H9 (cell line): Measurements from ENCODE around the gene RNF39. TPM values are rescaled to one million over a fixed set of nuclear protein-coding genes. Genes with fewer than 3 reads are reported as not detected.
A peak's percentile ranks its signal among the peaks of the same experiment; 100 is the strongest.

Experiments used
- DNase-seq: peaks from one replicate; pipeline ENCODE4 v3.0.0-alpha.2; 2017
- H2AFZ ChIP-seq: one replicate; pipeline ENCODE4 v1.6.1; 2013; ENCODE audit warnings: mild to moderate bottlenecking, low read length, control low read depth, moderate library complexity
- H2AK5ac ChIP-seq: 2 replicates; pipeline ENCODE4 v1.6.1; 2013; ENCODE audit warnings: low read length, control low read depth, mixed read lengths; ENCODE audit not compliant: insufficient read length
- H2BK120ac ChIP-seq: one replicate; pipeline ENCODE4 v1.6.1; 2013; ENCODE audit warnings: low read depth, mild to moderate bottlenecking, low read length, control low read depth, inconsistent platforms; ENCODE audit not compliant: poor library complexity, severe bottlenecking
- H2BK12ac ChIP-seq: 2 replicates; pipeline ENCODE4 v1.6.1; 2013; ENCODE audit warnings: low read length, control low read depth, mixed read lengths, low read depth; ENCODE audit not compliant: insufficient read length
- H2BK15ac ChIP-seq: 2 replicates; pipeline ENCODE4 v1.6.1; 2013; ENCODE audit warnings: low read depth, low read length, control low read depth
- H2BK20ac ChIP-seq: one replicate; pipeline ENCODE4 v1.6.1; 2013; ENCODE audit warnings: low read depth, mild to moderate bottlenecking, low read length, control low read depth, inconsistent platforms; ENCODE audit not compliant: poor library complexity, severe bottlenecking
- H2BK5ac ChIP-seq: 2 replicates; pipeline ENCODE4 v1.6.1; 2013; ENCODE audit warnings: low read length, control low read depth, mixed read lengths; ENCODE audit not compliant: insufficient read length
- H3K14ac ChIP-seq: 2 replicates; pipeline ENCODE4 v1.6.1; 2013; ENCODE audit warnings: low read length, control low read depth; ENCODE audit not compliant: insufficient read depth
- H3K18ac ChIP-seq: 2 replicates; pipeline ENCODE4 v1.6.1; 2013; ENCODE audit warnings: low read depth, mild to moderate bottlenecking, mixed read lengths, low read length, control low read depth; ENCODE audit not compliant: insufficient read length
- H3K23ac ChIP-seq: 2 replicates; pipeline ENCODE4 v1.6.1; 2013; ENCODE audit warnings: low read length, control low read depth, mixed read lengths, low read depth; ENCODE audit not compliant: insufficient read length
- H3K23me2 ChIP-seq: 2 replicates; pipeline ENCODE4 v1.6.1; 2013; ENCODE audit warnings: low read depth, mild to moderate bottlenecking, mixed read lengths, low read length, control low read depth; ENCODE audit not compliant: insufficient read length, poor library complexity, severe bottlenecking
- H3K27ac ChIP-seq: 2 replicates; pipeline ENCODE4 v1.5.1; 2013; ENCODE audit warnings: low read length, control low read depth, mixed read lengths, low read depth; ENCODE audit not compliant: insufficient read length
- H3K27me3 ChIP-seq: 2 replicates; pipeline ENCODE4 v1.6.1; 2013; ENCODE audit warnings: low read length, control low read depth, inconsistent platforms; ENCODE audit not compliant: insufficient read depth
- H3K4ac ChIP-seq: 2 replicates; pipeline ENCODE4 v1.6.1; 2013; ENCODE audit warnings: low read depth, mild to moderate bottlenecking, control low read depth, inconsistent platforms, low read length, moderate library complexity
- H3K4me1 ChIP-seq: 2 replicates; pipeline ENCODE4 v1.6.1; 2013; ENCODE audit warnings: low read length, control low read depth, inconsistent platforms; ENCODE audit not compliant: insufficient read depth
- H3K4me2 ChIP-seq: 2 replicates; pipeline ENCODE4 v1.6.1; 2013; ENCODE audit warnings: low read length, control low read depth, mixed read lengths; ENCODE audit not compliant: insufficient read length, insufficient read depth
- H3K56ac ChIP-seq: 2 replicates; pipeline ENCODE4 v1.6.1; 2013; ENCODE audit warnings: low read depth, mild to moderate bottlenecking, mixed read lengths, low read length, control low read depth; ENCODE audit not compliant: insufficient read length
- H3K79me1 ChIP-seq: 2 replicates; pipeline ENCODE4 v1.6.1; 2013; ENCODE audit warnings: low read depth, mild to moderate bottlenecking, moderate library complexity, low read length, control low read depth, inconsistent platforms; ENCODE audit not compliant: insufficient read depth, poor library complexity, severe bottlenecking
- H3K79me2 ChIP-seq: 2 replicates; pipeline ENCODE4 v1.6.1; 2013; ENCODE audit warnings: low read length, control low read depth, inconsistent platforms; ENCODE audit not compliant: insufficient read depth
- H3K9ac ChIP-seq: 2 replicates; pipeline ENCODE4 v1.6.1; 2013; ENCODE audit warnings: low read length, control low read depth, mixed read lengths; ENCODE audit not compliant: insufficient read length; ENCODE audit errors: extremely low read depth
- H3K9me3 ChIP-seq: one replicate; pipeline ENCODE4 v1.6.1; 2013; ENCODE audit warnings: low read depth, low read length, inconsistent platforms; ENCODE audit not compliant: control insufficient read depth
- H3T11ph ChIP-seq: one replicate; pipeline ENCODE4 v1.6.1; 2013; ENCODE audit warnings: mild to moderate bottlenecking, low read length, control low read depth, inconsistent platforms
- H4K20me1 ChIP-seq: one replicate; pipeline ENCODE4 v1.6.1; 2013; ENCODE audit not compliant: control insufficient read depth, insufficient read length, insufficient read depth
- H4K5ac ChIP-seq: 2 replicates; pipeline ENCODE4 v1.6.1; 2013; ENCODE audit warnings: low read depth, mild to moderate bottlenecking, mixed read lengths, low read length, control low read depth; ENCODE audit not compliant: insufficient read length
- H4K8ac ChIP-seq: replicated peaks from 2 replicates; pipeline ENCODE4 v1.6.1; 2013; ENCODE audit warnings: low read length, control low read depth, mixed read lengths, low read depth; ENCODE audit not compliant: insufficient read length
- H4K91ac ChIP-seq: 2 replicates; pipeline ENCODE4 v1.6.1; 2013; ENCODE audit warnings: low read depth, mild to moderate bottlenecking, moderate library complexity, mixed read lengths, low read length, control low read depth; ENCODE audit not compliant: insufficient read length
- H3K27ac Mint-ChIP-seq, 3 experiments: 2 replicates in 2 of 3; 3 replicates in 1 of 3; pipeline ENCODE4 v1.8.0; 2020 to 2021; ENCODE audit warnings: mixed read lengths in 3 of 3, mild to moderate bottlenecking in 1 of 3, moderate library complexity in 1 of 3
- H3K27me3 Mint-ChIP-seq: 2 replicates; pipeline ENCODE4 v1.8.0; 2021; ENCODE audit warnings: low read depth, mild to moderate bottlenecking, moderate library complexity, mixed read lengths
- H3K36me3 Mint-ChIP-seq, 3 experiments: 2 replicates in 2 of 3; 3 replicates in 1 of 3; pipeline ENCODE4 v1.8.0; 2020 to 2021; ENCODE audit warnings: low read depth in 3 of 3, mixed read lengths in 3 of 3; ENCODE audit not compliant: insufficient read depth in 1 of 3
- H3K4me1 Mint-ChIP-seq, 2 experiments: 2 replicates each; pipeline ENCODE4 v1.8.0; 2020; ENCODE audit warnings: mixed read lengths in 2 of 2
- H3K4me3 Mint-ChIP-seq, 2 experiments: 2 replicates in 1 of 2; 3 replicates in 1 of 2; pipeline ENCODE4 v1.8.0; 2020 to 2021; ENCODE audit warnings: mild to moderate bottlenecking in 2 of 2, mixed read lengths in 2 of 2, moderate library complexity in 1 of 2
- H3K9me3 Mint-ChIP-seq, 2 experiments: 2 replicates in 1 of 2; 3 replicates in 1 of 2; pipeline ENCODE4 v1.8.0; 2020; ENCODE audit warnings: mild to moderate bottlenecking in 2 of 2, mixed read lengths in 2 of 2, moderate library complexity in 1 of 2
- CTCF ChIP-seq: fragments of 200-600 bp; sonication (generic); conservative IDR thresholded peaks from 3 replicates; pipeline ENCODE4 v1.8.0; 2021; ENCODE audit warnings: antibody characterized with exemption, mild to moderate bottlenecking
- WGBS: extraction: QIAGEN DNeasy Blood & Tissue Kit; methylation state at CpG from one replicate; pipeline ENCODE4 v1.1.7; 2013; ENCODE audit warnings: missing lambda C conversion rate, low lambda C conversion rate, mixed read lengths; ENCODE audit not compliant: insufficient read length; ENCODE audit errors: extremely low coverage; 5-methylcytosine and 5-hydroxymethylcytosine counted together
- total RNA-seq: library from RNA; stranded (reverse); gene quantifications from 2 replicates; pipeline ENCODE4 v1.2.1, GENCODE V29; 2021

Gene RNF39
- total RNA-seq, 1 experiment from 2014 or later: 0.26 TPM

GRCh38 chr6:30091577-30092381, 16.2 kb upstream of the RNF39 start:
- no CpG with 5 or more reads among the region's 11 CpGs for WGBS
- no peaks in the 10 kb centered on the region for H3K36me3 Mint-ChIP-seq
- Histone ChIP-seq H4K20me1 (no peaks in the 10 kb centered on the region), H3K9me3 (no peaks in the 10 kb centered on the region), H3K23me2 (no peaks in the 10 kb centered on the region), H4K91ac (no peak overlapping the region), H2BK5ac (no peak overlapping the region), H3K27ac (no peak overlapping the region), H3K79me2 (no peaks in the 10 kb centered on the region), H2BK120ac (no peak overlapping the region), H3K18ac (no peak overlapping the region), H2AFZ (no peak overlapping the region), H3K4me2 (no peak overlapping the region), H4K8ac (no peak overlapping the region), H2AK5ac (no peak overlapping the region), H3K27me3 (no peaks in the 10 kb centered on the region), H4K5ac (no peak overlapping the region), H3T11ph (no peak overlapping the region), H3K79me1 (no peaks in the 10 kb centered on the region), H2BK15ac (no peak overlapping the region), H2BK20ac (no peak overlapping the region), H3K4ac (no peak overlapping the region), H3K23ac (no peak overlapping the region), H3K9ac (no peak overlapping the region), H2BK12ac (no peak overlapping the region), H3K4me1 (no peaks in the 10 kb centered on the region; the same call in 1 of the 2 replicates), H3K56ac (no peak overlapping the region), H3K14ac (no peak overlapping the region; the same call in 1 of the 2 replicates)
- H3K27ac Mint-ChIP-seq: no peak overlapping the region; a peak in 1 of 7 replicates
- no peak for TF ChIP-seq CTCF
- H3K4me3 Mint-ChIP-seq: no peak overlapping the region
- peaks cover 85% of the 10 kb centered on the region for H3K27me3 Mint-ChIP-seq
- DNase-seq: peak; percentile 72
- peaks cover 9 to 12% of the 10 kb centered on the region in 2 experiments for H3K4me1 Mint-ChIP-seq
- H3K9me3 Mint-ChIP-seq: peaks cover 1 to 4% of the 10 kb centered on the region in 2 experiments; a peak in 4 of 5 replicates
